ENCODE results near the gene RNF4. TPM values are rescaled to one million over a fixed set of nuclear protein-coding genes. Genes with fewer than 3 reads are reported as not detected.
A peak's percentile ranks its signal among the peaks of the same experiment; 100 is the strongest.

The RNF4 gene
- total and polyA plus RNA-seq, 8 donors = 11.7 to 30.3 (median 23.3) TPM

- intact Hi-C loops (cut with DNase I) = no loop called here
- H3K27me3 ChIP-seq = no peaks in the 10 kb centered on the region
- FAIRE-seq (no peak), ATAC-seq (peak; percentile 83 to 94 (median 88)), DNase-seq (peak in 5 of 6 donors; percentile 66 to 85 (median 69))
- peaks cover 0 to 4% (median 3%) of the 10 kb centered on the region in 3 donors for H3K4me1 ChIP-seq
- no peak for TF ChIP-seq CTCF (IDR thresholded peaks at IDR 0.05)
- H3K4me3 ChIP-seq = peak overlapping the region in 1 of 4 donors; percentile 1
- WGBS, 2 donors = 59 to 72% methylated on average over 24 of the region's 24 CpGs
- no peaks in the 10 kb centered on the region for H3K36me3 ChIP-seq
- H3K9me3 ChIP-seq = no peaks in the 10 kb centered on the region
- peak overlapping the region in 1 of 4 donors; percentile 53 for H3K27ac ChIP-seq
Measured at GRCh38 chr4:2457481-2458295, 11.2 kb upstream of the RNF4 start.

- WGBS, 2 donors = 81 to 84% methylated on average over 38 of the region's 38 CpGs
- H3K27me3 ChIP-seq = no peaks in the 10 kb centered on the region
- DNase-seq (peak in 2 of 6 donors; percentile 54 to 81), FAIRE-seq (no peak), ATAC-seq (no peak)
- H3K9me3 ChIP-seq = no peaks in the 10 kb centered on the region
- H3K4me1 ChIP-seq = peaks cover 0 to 4% (median 3%) of the 10 kb centered on the region in 3 donors
- H3K36me3 ChIP-seq = no peaks in the 10 kb centered on the region
- H3K4me3 ChIP-seq = no peak overlapping the region
- intact Hi-C loops (cut with DNase I) = no loop called here
- no peak for TF ChIP-seq CTCF (IDR thresholded peaks at IDR 0.05)
- H3K27ac ChIP-seq = no peak overlapping the region
Measured at GRCh38 chr4:2458546-2459491, 10.1 kb upstream of the RNF4 start.

- DNase-seq (peak in 1 of 6 donors; percentile 68), FAIRE-seq (no peak), ATAC-seq (no peak)
- Histone ChIP-seq H3K27ac (no peak overlapping the region), H3K36me3 (no peaks in the 10 kb centered on the region), H3K4me3 (no peak overlapping the region), H3K27me3 (no peaks in the 10 kb centered on the region), H3K9me3 (no peaks in the 10 kb centered on the region), H3K4me1 (peaks cover 0 to 4% (median 3%) of the 10 kb centered on the region in 3 donors)
- WGBS, 2 donors = 92 to 93% methylated on average over 19 of the region's 19 CpGs
- no peak for TF ChIP-seq CTCF (IDR thresholded peaks at IDR 0.05)
- intact Hi-C loops (cut with DNase I) = no loop called here
Measured at GRCh38 chr4:2459589-2460349, 9.1 kb upstream of the RNF4 start.

GRCh38 chr4:2461246-2461960 lies 7.5 kb upstream of the RNF4 start:
- intact Hi-C loops (cut with DNase I) = no loop called here
- peak in 1 of 6 donors; percentile 51 for DNase-seq
- Histone ChIP-seq H3K9me3 (no peaks in the 10 kb centered on the region), H3K27ac (no peak overlapping the region), H3K27me3 (no peaks in the 10 kb centered on the region), H3K4me1 (peaks cover 0 to 4% (median 3%) of the 10 kb centered on the region in 3 donors), H3K4me3 (no peak overlapping the region), H3K36me3 (no peaks in the 10 kb centered on the region)
- ATAC-seq = no peak
- TF ChIP-seq CTCF (IDR thresholded peaks at IDR 0.05) = no peak
- 87 to 91% methylated on average over 15 of the region's 15 CpGs for WGBS, 2 donors
- no peak for FAIRE-seq

All from pancreas (tissue), 10 donors.